Right lobe of liver (tissue), 6 donors: Measurements from ENCODE around the gene MRPS31. TPM values are rescaled to one million over a fixed set of nuclear protein-coding genes. Genes with fewer than 3 reads are reported as not detected.

Experiments used
- ATAC-seq, 4 donors: fragments of 200-7000 bp; cut with Tn5 transposase; one replicate each; pipeline ENCODE4 v1.9.1; 2020; ENCODE audit warnings: mild to moderate bottlenecking in 4 of 4, moderate library complexity in 4 of 4
- DNase-seq, 3 donors: peaks; one replicate each; pipeline ENCODE4 v3.0.0-alpha.2; 2020
- H3K27ac ChIP-seq, 3 donors: fragments of 200-600 bp; one replicate each; pipeline ENCODE4 v1.8.0; 2022
- H3K27me3 ChIP-seq, 2 donors: fragments of 200-600 bp; one replicate each; pipeline ENCODE4 v1.8.0; 2022
- H3K36me3 ChIP-seq, 4 donors: fragments of 200-600 bp; sonication (generic) in 1 of 4; one replicate each; pipeline versions ENCODE4 v1.5.1 to v1.8.0; 2017 to 2022; ENCODE audit warnings: control low read depth in 1 of 4
- H3K4me1 ChIP-seq, 4 donors: fragments of 200-600 bp; sonication (generic) in 1 of 4; one replicate each; pipeline versions ENCODE4 v1.5.1 to v1.8.0; 2017 to 2022; ENCODE audit warnings: control low read depth in 1 of 4
- H3K4me3 ChIP-seq, 3 donors: fragments of 200-600 bp; one replicate each; pipeline ENCODE4 v1.8.0; 2022
- H3K9me3 ChIP-seq, 4 donors: fragments of 200-600 bp; sonication (generic) in 1 of 4; one replicate each; pipeline versions ENCODE4 v1.5.1 to v1.8.0; 2017 to 2022; ENCODE audit warnings: control low read depth in 1 of 4
- POLR2A ChIP-seq: fragments of 450-650 bp; IDR thresholded peaks from one replicate; pipeline ENCODE4 v1.6.1; 2017; ENCODE audit warnings: antibody characterized with exemption, mild to moderate bottlenecking
- whole genome bisulfite sequencing: methylation state at CpG from one replicate; pipeline ENCODE4 v1.1.6; 2018; ENCODE audit warnings: low coverage, low lambda C conversion rate; ENCODE audit not compliant: insufficient coverage; ENCODE audit errors: missing lambda C conversion rate; 5-methylcytosine and 5-hydroxymethylcytosine counted together
- intact Hi-C, 2 donors: fragments of 100-400 bp; cut with DNase I; formaldehyde crosslinking; loops; one replicate each; pipeline versions ENCODE4 v1.11.2 to v1.14.1; 2022
- total RNA-seq, 6 experiments: library from RNA; depleted of rRNA in 2 of 6; stranded (reverse); fragments of >200 nt in 2 of 6; fragmentation: NEBNext Ultra II Directional in 3 of 6; extraction: Animal tissue kit (Norgen Biotek cat#: 25700) in 3 of 6; gene quantifications; one replicate each; pipeline versions ENCODE4 v1.1.0 to v1.2.4, GENCODE V29; 2016 to 2023
- TF ChIP-seq, protein P1 (sequence below), 4 donors: fragments of 200-600 bp in 3 of 4; fragments of 450-650 bp in 1 of 4; IDR thresholded peaks; one replicate each; pipeline versions ENCODE4 v1.5.1 to v1.8.0; 2016 to 2022; ENCODE audit warnings: antibody characterized with exemption in 4 of 4, mild to moderate bottlenecking in 2 of 4
- donor health status: DM: no; HTN: yes; CAD: no.
- donor health status: DM: no; HTN: no; CAD: no.
- donor health status: DM: no; HTN: no; CAD: no.
- donor health status: DM: no; HTN: yes; CAD: no.
- donor health status: DM: no; HTN: yes; CAD: no.

Gene MRPS31
- total RNA-seq, 6 experiments from 2014 or later, result 13.6 to 24.3 (median 20.0) TPM

DNA sequence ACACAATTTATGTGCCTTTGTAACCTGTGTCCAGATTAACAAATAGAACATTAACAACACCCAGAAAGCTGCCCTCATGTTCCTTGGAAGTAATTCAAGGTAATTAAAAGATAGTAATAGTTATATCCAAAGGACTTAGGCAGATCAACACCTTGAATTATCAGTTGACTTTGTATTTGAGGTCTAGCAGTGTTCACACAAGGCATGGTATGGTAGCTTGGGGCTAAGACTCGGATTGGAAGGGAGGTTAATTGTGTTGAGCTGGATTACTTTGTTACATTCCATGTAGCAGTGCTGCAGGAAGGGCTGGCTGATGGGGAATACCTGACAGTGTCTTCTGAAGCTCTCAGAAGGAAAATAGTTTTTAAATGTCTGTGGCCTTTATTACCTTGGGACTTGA, 35.3 kb upstream of the MRPS31 start:
- H3K4me3 ChIP-seq, result no peak overlapping the region
- TF ChIP-seq, protein P1, sequence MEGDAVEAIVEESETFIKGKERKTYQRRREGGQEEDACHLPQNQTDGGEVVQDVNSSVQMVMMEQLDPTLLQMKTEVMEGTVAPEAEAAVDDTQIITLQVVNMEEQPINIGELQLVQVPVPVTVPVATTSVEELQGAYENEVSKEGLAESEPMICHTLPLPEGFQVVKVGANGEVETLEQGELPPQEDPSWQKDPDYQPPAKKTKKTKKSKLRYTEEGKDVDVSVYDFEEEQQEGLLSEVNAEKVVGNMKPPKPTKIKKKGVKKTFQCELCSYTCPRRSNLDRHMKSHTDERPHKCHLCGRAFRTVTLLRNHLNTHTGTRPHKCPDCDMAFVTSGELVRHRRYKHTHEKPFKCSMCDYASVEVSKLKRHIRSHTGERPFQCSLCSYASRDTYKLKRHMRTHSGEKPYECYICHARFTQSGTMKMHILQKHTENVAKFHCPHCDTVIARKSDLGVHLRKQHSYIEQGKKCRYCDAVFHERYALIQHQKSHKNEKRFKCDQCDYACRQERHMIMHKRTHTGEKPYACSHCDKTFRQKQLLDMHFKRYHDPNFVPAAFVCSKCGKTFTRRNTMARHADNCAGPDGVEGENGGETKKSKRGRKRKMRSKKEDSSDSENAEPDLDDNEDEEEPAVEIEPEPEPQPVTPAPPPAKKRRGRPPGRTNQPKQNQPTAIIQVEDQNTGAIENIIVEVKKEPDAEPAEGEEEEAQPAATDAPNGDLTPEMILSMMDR (IDR thresholded peaks at IDR 0.05), result no peak
- TF ChIP-seq POLR2A, result no peak
- no peaks in the 10 kb centered on the region for H3K27me3 ChIP-seq
- peaks cover 0 to 74% (median 12%) of the 10 kb centered on the region in 4 donors for H3K36me3 ChIP-seq
- intact Hi-C loops, result no loop called here
- H3K27ac ChIP-seq, result peak overlapping the region in 1 of 3 donors; percentile 38
- DNase-seq (no peak), ATAC-seq (no peak)
- H3K9me3 ChIP-seq, result no peaks in the 10 kb centered on the region
- 100% methylated on average over 1 of the region's 1 CpG for WGBS
- peaks cover 0 to 44% (median 11%) of the 10 kb centered on the region in 4 donors for H3K4me1 ChIP-seq

DNA sequence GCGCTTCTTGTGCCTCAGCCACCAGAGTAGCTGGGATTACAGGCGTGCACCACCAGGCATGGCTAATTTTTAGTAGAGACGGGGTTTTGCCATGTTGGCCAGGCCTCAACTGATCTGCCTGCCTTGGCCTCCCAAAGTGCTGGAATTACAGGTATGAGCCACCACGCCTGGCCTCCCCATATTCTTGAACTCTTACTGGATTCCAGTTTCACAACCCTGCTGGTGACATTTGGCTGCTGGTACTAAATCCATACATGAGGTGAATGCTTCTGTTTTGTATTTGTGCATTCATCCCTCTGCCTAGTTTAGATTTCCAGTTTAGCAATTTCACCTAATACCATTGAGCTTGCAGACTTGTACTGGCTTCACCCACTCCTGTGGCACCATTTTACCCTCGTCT, 32.3 kb upstream of the MRPS31 start:
- Histone ChIP-seq H3K4me3 (no peak overlapping the region), H3K36me3 (peaks cover 0 to 66% (median 14%) of the 10 kb centered on the region in 4 donors), H3K9me3 (no peaks in the 10 kb centered on the region), H3K27ac (peak overlapping the region; percentile 83 to 100 (median 100)), H3K27me3 (no peaks in the 10 kb centered on the region), H3K4me1 (peaks cover 0 to 73% (median 22%) of the 10 kb centered on the region in 4 donors)
- DNase-seq (no peak), ATAC-seq (no peak)
- intact Hi-C loops, result no loop called here
- 67% methylated on average over 1 of the region's 5 CpGs for WGBS
- TF ChIP-seq, protein P1 (IDR thresholded peaks at IDR 0.05), result no peak
- TF ChIP-seq POLR2A, result no peak

DNA sequence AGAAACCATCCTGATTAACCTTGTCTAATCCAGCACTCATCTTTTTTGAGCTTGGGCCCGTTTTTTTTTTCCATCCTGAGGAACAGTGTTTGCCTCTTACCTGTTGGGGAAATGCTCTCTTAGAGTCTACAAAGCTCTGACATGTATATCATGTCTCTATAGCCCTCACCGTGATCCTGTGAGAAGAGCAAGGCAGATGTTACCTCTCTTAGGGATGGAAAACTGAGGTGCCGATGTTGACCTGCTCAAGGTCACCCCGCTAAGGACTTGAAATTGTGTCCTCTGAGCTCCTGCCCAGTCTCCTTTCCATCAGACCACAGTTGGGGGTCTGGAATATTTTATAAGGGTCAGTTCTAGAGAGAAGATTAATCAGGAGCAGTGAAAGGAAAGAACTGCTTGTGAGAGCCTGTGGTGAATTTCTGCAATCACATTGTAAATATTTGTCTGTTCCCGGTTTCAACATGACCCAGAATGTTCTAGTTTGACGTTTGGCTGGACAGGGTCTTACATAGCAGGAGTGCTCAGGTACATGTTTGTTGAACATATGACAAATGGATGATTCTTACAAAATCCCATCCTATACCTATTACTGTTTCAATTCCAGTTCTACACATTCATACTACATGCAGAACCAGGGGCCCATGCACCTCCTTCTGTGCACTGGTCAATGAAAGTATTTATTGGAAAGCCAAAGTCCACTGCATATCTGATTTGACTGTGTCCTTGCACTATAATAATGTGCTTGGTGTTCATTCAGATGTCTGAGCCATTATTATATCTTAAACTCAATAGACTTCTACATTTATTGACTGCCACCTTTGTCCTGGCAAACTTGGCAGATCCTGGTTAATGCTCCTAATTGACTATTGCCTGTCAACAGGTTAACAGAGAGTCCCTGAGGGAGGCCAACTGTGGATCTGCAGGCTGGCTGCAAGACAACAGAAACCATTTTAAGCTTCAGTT, 30.5 kb upstream of the MRPS31 start:
- Histone ChIP-seq H3K36me3 (peaks cover 0 to 48% (median 7%) of the 10 kb centered on the region in 4 donors), H3K9me3 (no peaks in the 10 kb centered on the region), H3K27ac (peak overlapping the region; percentile 87 to 100 (median 100)), H3K4me1 (peaks cover 0 to 89% (median 25%) of the 10 kb centered on the region in 4 donors), H3K27me3 (no peaks in the 10 kb centered on the region), H3K4me3 (no peak overlapping the region)
- 21% methylated on average over 6 of the region's 6 CpGs for WGBS
- peak in 1 of 3 donors; percentile 74 for DNase-seq
- TF ChIP-seq, protein P1 (IDR thresholded peaks at IDR 0.05), result peak in 1 of 4 donors; percentile 7
- TF ChIP-seq POLR2A, result peak; percentile 50
- intact Hi-C loops, result no loop called here
- peak; percentile 58 to 79 (median 76) for ATAC-seq

DNA sequence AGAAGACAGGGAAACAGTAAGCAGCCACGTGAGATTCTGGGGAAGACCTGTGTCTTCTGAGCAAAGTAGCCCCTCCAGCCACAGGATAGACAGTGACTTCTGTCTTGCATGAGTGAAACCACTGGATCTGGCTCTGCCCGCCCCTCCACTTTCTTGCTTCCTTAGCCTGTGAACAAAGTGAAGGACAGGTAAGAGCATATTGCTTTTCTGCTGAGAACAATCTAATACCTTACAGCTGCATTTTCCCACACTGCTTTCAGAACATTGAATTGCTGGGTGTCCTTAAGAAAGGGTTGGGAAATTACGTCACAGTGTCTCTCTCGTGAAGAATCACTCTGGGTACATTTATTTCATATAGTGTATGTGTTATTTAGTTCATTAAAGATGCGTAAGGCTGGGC, 29.6 kb upstream of the MRPS31 start:
- Histone ChIP-seq H3K4me3 (no peak overlapping the region), H3K9me3 (no peaks in the 10 kb centered on the region), H3K27me3 (no peaks in the 10 kb centered on the region), H3K4me1 (peaks cover 0 to 83% (median 25%) of the 10 kb centered on the region in 4 donors), H3K36me3 (peaks cover 0 to 38% (median 3%) of the 10 kb centered on the region in 4 donors), H3K27ac (peak overlapping the region; percentile 87 to 100 (median 100))
- intact Hi-C loops, result no loop called here
- no peak for ATAC-seq
- TF ChIP-seq, protein P1 (IDR thresholded peaks at IDR 0.05), result no peak
- TF ChIP-seq POLR2A, result no peak
- 73% methylated on average over 2 of the region's 5 CpGs for WGBS
- no peak for DNase-seq
